ENCODE results near the gene LRRC61.
A peak's percentile ranks its signal among the peaks of the same experiment; 100 is the strongest.
"Not testable (repeated sequence)": the region's sequence is repeated elsewhere in the genome, so short reads cannot be mapped to it uniquely, and the experiment has no call there.

Gene LRRC61

GRCh38 chr7:150373049-150373801 is 50.1 kb downstream of the LRRC61 start:
- DNase-seq = no peak

DNA sequence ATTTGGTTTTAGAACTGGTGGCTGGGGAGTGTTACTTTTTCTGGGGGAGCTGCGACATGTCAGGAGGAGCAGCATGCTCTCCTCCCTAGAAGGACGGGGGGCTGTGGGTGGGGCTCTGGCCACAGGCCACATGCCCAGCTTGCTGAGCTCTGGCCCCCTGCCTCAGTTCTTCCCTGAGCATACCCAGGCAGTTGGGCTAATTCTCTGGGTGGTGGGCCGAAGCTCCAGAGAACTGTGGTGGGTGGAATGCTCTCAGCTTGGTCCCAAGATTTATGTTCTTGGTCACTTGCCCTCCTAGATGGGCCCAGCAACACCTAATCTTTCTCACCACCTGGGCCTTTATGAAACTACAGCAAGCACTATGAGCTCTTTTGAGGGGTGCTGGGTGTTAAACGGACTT is 50.9 kb downstream of the LRRC61 start:
- no peak for DNase-seq

DNA sequence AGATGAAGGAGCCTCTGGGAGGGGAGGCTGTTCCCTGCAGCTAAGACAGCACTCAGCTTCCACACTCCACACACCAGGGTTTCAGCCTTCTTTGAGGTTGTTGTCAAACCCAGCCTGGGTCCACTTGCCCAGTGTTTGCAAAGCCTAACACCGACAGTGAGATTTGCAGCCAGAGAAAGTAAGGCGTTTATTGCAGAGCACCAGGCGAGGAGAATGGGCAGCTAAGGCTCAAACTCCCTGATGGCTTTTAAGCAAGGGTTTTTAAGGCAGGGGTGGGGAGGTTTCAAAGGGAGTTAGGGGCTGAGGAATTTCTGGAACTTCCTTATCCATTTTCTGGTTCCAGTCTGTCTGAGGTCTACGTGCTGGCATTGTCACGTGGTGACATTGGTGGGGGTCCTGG is 51.3 kb downstream of the LRRC61 start:
- DNase-seq = no peak

DNA sequence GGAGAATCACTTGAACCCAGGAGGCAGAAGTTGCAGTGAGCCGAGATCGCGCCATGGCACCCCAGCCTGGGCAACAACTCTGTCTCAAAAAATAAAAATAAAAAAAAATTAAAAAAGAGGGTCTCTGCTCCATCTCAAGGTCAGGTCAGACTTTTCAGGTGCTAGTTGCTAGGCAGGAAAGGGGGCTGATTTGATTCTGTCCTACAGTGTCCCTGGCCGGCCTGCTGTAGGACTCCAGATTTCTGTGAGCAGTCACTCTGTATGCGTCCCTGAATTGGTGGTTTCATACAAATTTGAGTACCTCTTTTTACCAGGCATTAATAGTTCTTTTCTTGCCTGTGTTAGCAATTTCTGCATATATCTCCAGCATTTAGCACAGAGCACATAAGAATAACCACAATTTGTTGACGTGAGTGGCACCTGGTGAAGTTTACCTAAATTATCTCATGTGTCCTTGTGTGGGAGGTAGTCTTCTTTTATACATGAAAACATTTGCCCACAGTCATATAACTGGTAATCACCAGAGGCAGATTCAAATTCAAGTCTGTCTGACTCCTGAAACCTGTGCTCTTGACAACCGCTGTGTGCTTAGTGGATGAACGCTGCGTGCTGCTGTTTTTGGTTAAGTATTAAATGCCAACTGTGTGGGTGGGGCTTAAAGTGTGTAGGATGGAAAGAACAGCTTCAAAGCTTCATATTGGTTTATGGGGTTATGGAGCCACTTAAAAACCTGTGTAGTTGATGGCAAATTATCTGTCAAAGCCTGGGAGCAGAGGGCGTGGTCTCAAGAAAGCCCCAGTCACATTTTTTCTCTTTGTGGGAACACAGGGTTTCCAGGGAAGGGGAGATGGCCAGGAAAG is 52.7 kb downstream of the LRRC61 start:
- DNase-seq = no peak

GRCh38 chr7:150376560-150376959 is 53.4 kb downstream of the LRRC61 start:
- DNase-seq = no peak

GRCh38 chr7:150377196-150377595 is 54.0 kb downstream of the LRRC61 start:
- DNase-seq = no peak

GRCh38 chr7:150377635-150378034 is 54.5 kb downstream of the LRRC61 start:
- DNase-seq = no peak

DNA sequence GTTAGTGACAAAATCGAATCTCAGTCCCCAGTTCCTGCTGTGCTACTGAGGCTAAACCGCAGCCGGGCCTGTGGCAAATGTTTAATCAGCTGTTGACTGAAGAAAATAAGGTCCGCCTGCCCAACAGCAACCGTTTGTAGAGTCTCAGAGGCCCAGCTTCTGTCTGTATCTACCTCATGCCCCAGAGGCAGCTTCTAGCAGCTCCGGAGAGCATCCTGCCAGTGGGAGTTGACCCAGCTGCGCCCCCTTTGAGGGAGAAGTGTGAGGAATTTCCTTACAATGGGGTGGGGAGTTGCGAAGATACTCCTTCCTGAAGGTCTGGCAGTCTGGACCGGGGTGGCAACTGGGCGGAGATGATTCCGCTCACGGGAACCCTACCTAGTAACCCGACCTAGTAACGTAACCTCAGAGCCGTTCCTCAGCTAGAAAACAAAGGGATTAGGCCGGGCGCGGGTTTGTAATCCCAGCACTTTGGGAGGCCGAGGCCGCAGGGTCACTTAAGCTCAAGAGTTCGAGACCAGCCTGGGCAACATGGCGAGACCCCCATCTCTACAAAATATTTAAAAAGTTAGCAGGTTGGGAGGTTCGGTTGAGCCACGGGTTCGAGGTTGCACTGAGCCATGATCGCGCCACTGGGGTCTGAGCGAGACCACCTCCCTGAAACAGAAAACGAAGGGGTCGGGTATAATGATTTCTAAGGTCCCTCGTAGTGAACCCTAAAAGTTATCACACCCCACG is 55.1 kb downstream of the LRRC61 start:
- DNase-seq = no peak

GRCh38 chr7:150378853-150379440 is 55.8 kb downstream of the LRRC61 start, which contains the start of gene ZNF775:
Gene ZNF775, plus strand, starts transcription at chr7:150379330. Its CDS starts 9,141 bp downstream, at chr7:150388471.
- peak; percentile 73 for DNase-seq

DNA sequence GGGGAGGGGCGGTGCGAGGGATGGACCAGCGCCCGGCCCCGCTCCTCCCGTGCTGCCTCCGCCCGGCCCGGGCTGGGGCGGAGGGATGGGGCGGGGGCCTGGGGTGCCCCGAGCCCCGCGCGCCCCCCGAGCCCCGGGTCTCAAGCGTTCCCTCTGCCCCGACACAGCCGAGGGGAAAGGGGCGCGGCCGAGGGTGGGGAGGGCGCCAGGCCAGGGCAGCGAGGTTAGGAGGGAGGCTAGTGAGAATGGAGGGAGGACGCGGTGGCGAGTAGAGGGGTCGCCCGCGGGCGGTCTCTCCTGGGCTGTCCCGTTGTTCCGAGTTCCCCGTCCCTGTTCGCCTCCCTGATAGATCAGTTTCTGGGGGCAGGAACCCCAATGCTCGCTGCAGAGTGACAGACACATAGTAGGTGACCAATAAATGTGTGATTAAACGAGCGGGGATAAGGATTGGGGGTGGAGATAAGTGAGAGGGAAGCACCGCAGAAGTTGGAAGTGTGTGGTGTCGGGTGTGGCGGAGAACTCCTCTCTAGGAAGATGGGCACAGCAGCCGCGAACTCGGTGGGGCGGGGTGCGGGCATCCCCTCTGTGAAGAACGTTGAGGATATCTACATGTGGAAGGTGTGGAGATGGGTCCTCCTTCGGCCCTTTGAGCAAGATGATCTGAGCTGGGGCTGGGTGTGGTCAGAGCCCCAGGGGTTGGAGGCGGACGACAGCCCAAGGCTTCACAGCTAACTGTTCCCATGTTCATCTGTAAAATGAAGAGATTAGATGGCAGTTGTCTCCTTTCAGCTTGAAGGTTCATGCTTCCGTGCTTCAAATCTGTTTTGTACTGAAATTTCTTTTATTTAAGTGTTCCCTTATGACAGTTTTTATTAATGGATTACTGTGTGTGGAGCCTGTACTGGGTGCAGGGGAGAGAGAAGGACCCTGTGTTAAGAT is 56.6 kb downstream of the LRRC61 start:
- DNase-seq = no peak

GRCh38 chr7:150380463-150380862 is 57.3 kb downstream of the LRRC61 start:
- DNase-seq = no peak

- no peak for DNase-seq
Observed at GRCh38 chr7:150381096-150381495, 57.9 kb downstream of the LRRC61 start.

DNA sequence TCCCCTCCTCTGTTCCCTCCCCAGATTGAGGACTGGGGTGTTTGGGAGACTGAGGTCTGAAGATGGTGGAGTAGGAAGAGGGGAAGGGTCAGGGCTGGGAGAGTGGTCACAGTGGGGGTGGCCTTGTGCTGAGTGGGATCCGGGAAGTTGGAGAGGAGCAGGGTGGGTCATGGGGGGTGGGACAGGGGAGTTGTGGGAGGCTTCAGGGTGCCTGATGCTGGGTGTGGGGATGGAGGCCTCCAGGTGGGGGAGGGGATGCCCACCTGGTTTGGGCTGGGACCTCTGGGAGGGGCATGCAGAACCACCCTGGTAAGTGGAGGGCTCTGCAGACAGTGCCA is 58.6 kb downstream of the LRRC61 start:
- no peak for DNase-seq

DNA sequence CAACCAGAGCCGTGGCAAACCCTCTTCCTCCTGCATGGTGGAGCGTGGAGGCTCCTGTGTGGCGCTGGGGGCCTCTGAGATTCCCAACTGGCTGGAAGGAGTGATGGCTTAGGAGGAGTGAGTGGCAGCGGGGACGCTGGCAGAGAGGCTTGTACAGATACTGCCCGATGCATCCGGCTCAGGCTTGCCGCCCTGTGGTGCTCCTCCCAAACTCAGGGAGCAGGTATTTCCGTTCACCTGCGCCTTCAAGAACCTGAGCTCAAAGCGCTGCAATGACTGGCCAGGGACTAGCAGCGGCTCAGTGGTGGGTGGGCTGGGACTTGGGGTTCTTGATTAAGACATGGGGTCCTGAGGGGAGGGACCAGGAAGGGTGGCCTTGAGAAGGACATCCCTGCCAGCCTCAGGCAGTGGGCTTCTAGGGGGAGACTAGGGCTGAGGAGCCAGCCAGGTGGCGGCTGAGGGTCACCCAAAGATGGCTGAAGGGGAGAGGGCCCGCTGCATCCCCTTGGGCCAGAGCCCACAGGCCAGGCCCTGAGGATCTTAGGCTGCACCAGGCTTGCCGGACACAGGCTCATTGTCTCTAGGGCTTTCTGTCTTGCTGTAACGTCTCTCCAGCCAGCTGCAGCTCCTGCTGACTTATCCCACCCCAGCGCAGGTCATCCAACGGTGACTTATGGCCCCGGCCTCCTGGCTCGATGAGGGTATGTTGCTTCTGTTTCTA is 59.1 kb downstream of the LRRC61 start:
- no peak for DNase-seq

GRCh38 chr7:150382844-150383225 is 59.7 kb downstream of the LRRC61 start:
- DNase-seq = no peak

DNA sequence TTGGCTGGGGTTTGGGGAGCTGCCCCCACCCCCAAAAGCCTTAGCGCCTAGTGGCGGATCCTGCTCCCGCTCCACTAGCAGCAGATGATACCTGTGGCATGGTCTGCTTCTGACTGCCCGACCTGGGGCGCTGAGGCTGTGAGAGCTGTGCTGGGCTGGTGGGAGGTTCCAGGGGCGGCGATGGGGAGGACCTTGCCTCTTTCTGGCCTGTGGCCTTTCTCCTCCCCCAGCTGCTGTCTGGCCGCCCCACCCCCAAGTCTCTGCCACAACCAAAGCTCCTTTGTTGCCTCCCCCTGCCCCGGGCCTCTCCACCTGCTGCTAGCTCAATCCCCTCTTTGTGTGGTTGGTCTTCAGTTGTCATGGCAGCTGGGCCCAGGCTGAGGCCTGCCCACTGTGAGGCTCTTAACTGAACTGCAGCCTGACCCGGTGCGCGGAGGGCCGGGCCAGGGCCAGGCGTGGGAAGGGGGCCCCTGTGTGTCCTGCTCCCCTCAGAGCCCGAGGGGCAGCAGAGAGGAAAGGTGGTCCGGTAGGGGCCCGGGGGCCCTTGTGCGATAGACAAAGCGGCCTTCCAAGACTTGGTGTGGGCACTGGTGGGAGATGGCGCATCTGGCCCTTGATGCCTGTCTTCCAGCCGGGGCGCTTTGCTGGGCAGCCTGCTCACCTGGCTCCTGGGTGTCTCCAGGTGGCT is 60.7 kb downstream of the LRRC61 start:
- peak; percentile 33 for DNase-seq

GRCh38 chr7:150384406-150385301 is 61.5 kb downstream of the LRRC61 start:
- DNase-seq = no peak

DNA sequence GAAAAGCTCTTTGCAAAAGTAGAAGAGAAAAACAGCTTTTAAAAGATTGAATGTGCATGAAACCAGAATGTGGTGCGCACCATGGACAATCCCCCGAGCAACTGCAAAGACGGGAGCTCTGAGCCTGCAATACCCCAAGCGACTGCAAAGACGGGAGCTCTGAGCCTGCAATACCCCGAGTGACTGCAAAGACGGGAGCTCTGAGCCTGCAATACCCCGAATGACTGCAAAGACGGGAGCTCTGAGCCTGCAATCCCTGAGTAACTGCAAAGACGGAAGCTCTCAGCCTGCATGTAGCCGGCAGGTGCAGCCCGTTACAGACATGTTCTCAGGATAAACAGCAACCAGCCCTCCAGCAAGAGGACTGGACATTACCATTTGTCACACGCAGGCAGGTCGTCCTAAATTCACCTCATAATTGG is 62.2 kb downstream of the LRRC61 start:
- DNase-seq = no peak

DNA sequence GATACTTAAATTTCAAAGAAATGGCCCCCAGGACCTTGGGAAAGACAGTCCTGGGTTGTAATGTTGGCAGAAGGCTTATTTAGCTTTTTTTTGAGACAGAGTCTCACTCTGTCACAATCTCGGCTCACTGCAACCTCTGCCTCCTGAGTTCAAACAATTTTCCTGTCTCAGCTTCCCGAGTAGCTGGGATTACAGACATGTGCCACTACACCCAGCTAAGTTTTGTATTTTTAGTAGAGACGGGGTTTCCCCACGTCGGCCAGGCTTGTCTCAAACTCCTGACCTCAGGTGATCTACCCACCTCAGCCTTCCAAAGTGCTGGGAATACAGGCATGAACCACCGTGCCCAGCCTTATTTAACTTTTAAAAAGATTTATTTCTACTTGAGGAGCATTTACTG is 62.7 kb downstream of the LRRC61 start:
- DNase-seq = not testable (repeated sequence)
